Pericardium fibroblast (primary cell): Measurements from ENCODE around the gene PDS5A. TPM values are rescaled to one million over a fixed set of nuclear protein-coding genes. Genes with fewer than 3 reads are reported as not detected.

Experiments
- total RNA-seq: library from RNA; depleted of rRNA; stranded (reverse); fragments of >200 nt; gene quantifications from 2 replicates; pipeline ENCODE4 v1.2.3, GENCODE V29; 2015

The PDS5A gene, protein sequence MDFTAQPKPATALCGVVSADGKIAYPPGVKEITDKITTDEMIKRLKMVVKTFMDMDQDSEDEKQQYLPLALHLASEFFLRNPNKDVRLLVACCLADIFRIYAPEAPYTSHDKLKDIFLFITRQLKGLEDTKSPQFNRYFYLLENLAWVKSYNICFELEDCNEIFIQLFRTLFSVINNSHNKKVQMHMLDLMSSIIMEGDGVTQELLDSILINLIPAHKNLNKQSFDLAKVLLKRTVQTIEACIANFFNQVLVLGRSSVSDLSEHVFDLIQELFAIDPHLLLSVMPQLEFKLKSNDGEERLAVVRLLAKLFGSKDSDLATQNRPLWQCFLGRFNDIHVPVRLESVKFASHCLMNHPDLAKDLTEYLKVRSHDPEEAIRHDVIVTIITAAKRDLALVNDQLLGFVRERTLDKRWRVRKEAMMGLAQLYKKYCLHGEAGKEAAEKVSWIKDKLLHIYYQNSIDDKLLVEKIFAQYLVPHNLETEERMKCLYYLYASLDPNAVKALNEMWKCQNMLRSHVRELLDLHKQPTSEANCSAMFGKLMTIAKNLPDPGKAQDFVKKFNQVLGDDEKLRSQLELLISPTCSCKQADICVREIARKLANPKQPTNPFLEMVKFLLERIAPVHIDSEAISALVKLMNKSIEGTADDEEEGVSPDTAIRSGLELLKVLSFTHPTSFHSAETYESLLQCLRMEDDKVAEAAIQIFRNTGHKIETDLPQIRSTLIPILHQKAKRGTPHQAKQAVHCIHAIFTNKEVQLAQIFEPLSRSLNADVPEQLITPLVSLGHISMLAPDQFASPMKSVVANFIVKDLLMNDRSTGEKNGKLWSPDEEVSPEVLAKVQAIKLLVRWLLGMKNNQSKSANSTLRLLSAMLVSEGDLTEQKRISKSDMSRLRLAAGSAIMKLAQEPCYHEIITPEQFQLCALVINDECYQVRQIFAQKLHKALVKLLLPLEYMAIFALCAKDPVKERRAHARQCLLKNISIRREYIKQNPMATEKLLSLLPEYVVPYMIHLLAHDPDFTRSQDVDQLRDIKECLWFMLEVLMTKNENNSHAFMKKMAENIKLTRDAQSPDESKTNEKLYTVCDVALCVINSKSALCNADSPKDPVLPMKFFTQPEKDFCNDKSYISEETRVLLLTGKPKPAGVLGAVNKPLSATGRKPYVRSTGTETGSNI (N-terminal part only)
- 27.9 and 34.5 TPM in 2 replicates for total RNA-seq

DNA sequence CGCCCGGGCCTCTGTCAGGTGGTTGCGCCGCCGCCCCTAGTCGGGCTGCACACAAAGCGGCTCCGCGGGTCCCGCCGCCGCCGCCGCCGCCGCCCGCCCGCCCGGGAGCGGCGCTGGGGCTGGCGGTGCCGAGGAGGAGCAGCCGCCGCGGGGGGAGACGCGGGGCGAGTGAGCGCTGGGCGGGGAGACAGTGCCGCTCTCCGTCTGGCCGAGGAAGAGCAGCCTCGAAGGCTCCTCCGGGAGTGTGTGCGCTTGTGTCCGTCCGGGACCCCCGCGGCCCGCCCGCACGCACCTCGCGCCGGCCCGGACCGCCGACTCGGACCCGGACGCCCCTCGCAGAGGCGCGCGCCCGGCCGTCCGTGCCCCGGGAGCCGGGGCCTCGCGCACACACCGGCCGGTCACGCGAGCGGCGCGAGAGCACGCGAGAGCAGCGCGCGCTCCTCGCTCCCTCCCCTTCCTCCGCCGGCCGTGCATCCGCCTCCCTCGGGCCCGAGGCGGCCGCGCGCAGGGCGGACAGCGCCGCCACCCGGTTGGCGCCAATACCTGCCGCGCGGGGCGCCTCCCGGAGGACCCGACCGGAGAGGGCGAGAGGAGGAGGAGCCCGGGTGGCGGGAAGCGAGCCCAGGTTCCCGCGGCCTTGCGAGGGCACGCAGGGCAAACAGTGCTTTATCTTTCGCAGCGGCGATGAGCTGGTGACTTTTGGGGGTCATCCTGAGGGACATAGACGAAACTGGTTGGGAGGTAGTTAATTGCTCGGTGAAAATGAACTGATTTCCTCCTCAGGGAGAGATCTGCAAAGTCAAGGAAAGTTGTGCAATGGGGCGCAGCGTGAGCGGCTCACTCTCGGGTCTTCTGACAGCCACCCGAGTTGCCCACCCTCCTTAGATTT is at the start of gene PDS5A:
PDS5A (minus strand) TSS at position 423 of the 889 bp plus-strand sequence. CDS start 1,334 bp downstream, outside the sequence.

Other genes with a start within 250 kb of the PDS5A start
- gene N4BP2, start 78.9 kb upstream of the PDS5A start, total RNA-seq: 4.0 and 7.4 TPM in 2 replicates
- 0.17 TPM in 1 of 2 replicates, not detected in the other for gene RHOH, start 219.1 kb upstream of the PDS5A start, total RNA-seq